K562 (cell line): ENCODE data around the gene PRKCB. TPM values are rescaled to one million over a fixed set of nuclear protein-coding genes. Genes with fewer than 3 reads are reported as not detected.
A peak's percentile ranks its signal among the peaks of the same experiment; 100 is the strongest.

Experiments used
- CEBPG ChIP-seq, 3 experiments: fragments of 200-800 bp in 1 of 3; sonication (Bioruptor generic) in 1 of 3; sonication (generic) in 1 of 3; formaldehyde crosslinking in 1 of 3; IDR thresholded peaks in 2 of 3; conservative IDR thresholded peaks in 1 of 3; 2 replicates each; pipeline versions ENCODE4 v1.6.1 to v1.8.0; 2016 to 2022; ENCODE audit warnings: missing compliant biosample characterization in 2 of 3, missing genetic modification characterization in 2 of 3, mild to moderate bottlenecking in 1 of 3, missing genetic modification reagents in 1 of 3
- CHD1 ChIP-seq: fragments of 200-600 bp; sonication (generic); IDR thresholded peaks from one replicate; pipeline ENCODE4 v1.6.1; 2012; ENCODE audit warnings: mild to moderate bottlenecking, moderate library complexity, low read length, inconsistent platforms
- COPS2 ChIP-seq: fragments of 450-650 bp; conservative IDR thresholded peaks from 2 replicates; pipeline ENCODE4 v1.6.1; 2016; ENCODE audit warnings: mild to moderate bottlenecking, moderate library complexity
- KDM4B ChIP-seq, 2 experiments: fragments of 450-650 bp in 1 of 2; sonication (generic) in 1 of 2; IDR thresholded peaks; 2 replicates each; pipeline ENCODE4 v1.6.1; 2016 to 2017; ENCODE audit warnings: borderline replicate concordance in 2 of 2, antibody characterized with exemption in 1 of 2, low read depth in 1 of 2, mild to moderate bottlenecking in 1 of 2
- LARP7 ChIP-seq: fragments of 450-650 bp; IDR thresholded peaks from 2 replicates; pipeline ENCODE4 v1.6.1; 2016
- MIER1 ChIP-seq: fragments of 450-650 bp; IDR thresholded peaks from 2 replicates; pipeline ENCODE4 v1.6.1; 2016; ENCODE audit warnings: antibody characterized with exemption, mild to moderate bottlenecking, low read depth
- NELFE ChIP-seq: IDR thresholded peaks from 2 replicates; pipeline ENCODE4 v1.6.1; 2011; ENCODE audit warnings: mild to moderate bottlenecking; ENCODE audit not compliant: insufficient read depth, insufficient read length
- PYGO2 ChIP-seq: fragments of 450-650 bp; IDR thresholded peaks from 2 replicates; pipeline ENCODE4 v1.6.1; 2016; ENCODE audit warnings: mild to moderate bottlenecking, missing genetic modification characterization, moderate library complexity, missing compliant biosample characterization
- SRSF7 ChIP-seq: fragments of 200-400 bp; formaldehyde crosslinking; optimal IDR thresholded peaks from 2 replicates; pipeline ENCODE3; 2017; ENCODE audit warnings: mild to moderate bottlenecking, low read depth, low read length
- XRCC3 ChIP-seq: fragments of 450-650 bp; IDR thresholded peaks from 2 replicates; pipeline ENCODE4 v1.6.1; 2017; ENCODE audit warnings: mild to moderate bottlenecking, moderate library complexity
- ZBTB8A ChIP-seq: fragments of 450-650 bp; IDR thresholded peaks from 2 replicates; pipeline ENCODE4 v1.6.1; 2018; ENCODE audit warnings: mild to moderate bottlenecking, moderate library complexity; ENCODE audit not compliant: partially characterized antibody
- ZNF586 ChIP-seq: fragments of 450-650 bp; formaldehyde crosslinking; conservative IDR thresholded peaks from 2 replicates; pipeline ENCODE4 v1.4.0; 2020; ENCODE audit warnings: mild to moderate bottlenecking, moderate library complexity
- polyA plus RNA-seq, 8 experiments: library from polyadenylated mRNA; depleted of rRNA in 4 of 8; stranded (reverse) in 5 of 8; unstranded in 3 of 8; fragments of >200 nt; fragmentation: Nextera tagmentation in 2 of 8; fragmentation: Illumina TruSeq in 1 of 8; extraction: Ambion mirVana in 2 of 8; extraction: Trizol in 1 of 8; gene quantifications; 2 replicates each; pipeline versions ENCODE4 v1.2.1 to v1.2.3, GENCODE V29; 2011 to 2014; ENCODE audit warnings: inconsistent platforms in 1 of 8, missing spikeins in 1 of 8
- total RNA-seq, 7 experiments: library from RNA; depleted of rRNA in 6 of 7; stranded (reverse); fragments of >200 nt in 6 of 7; fragmentation: Illumina TruSeq in 2 of 7; extraction: Trizol in 2 of 7; gene quantifications; 2 replicates each; pipeline versions ENCODE4 v1.2.1 to v1.2.3, GENCODE V29; 2011 to 2021; ENCODE audit warnings: low replicate concordance in 1 of 7
- TF ChIP-seq, protein P1 (sequence below): IDR thresholded peaks from 2 replicates; pipeline ENCODE4 v1.6.1; 2011; ENCODE audit not compliant: insufficient read length; ENCODE audit errors: extremely low read depth
- TF ChIP-seq, protein P2 (sequence below): sonication (generic); formaldehyde crosslinking; IDR thresholded peaks from 2 replicates; pipeline ENCODE4 v1.5.0; 2020; ENCODE audit warnings: missing genetic modification reagents
- TF ChIP-seq, protein P3 (sequence below): fragments of 450-650 bp; formaldehyde crosslinking; IDR thresholded peaks from 2 replicates; pipeline ENCODE4 v1.4.0; 2020; ENCODE audit warnings: mild to moderate bottlenecking, moderate library complexity
- TF ChIP-seq, protein P4 (sequence below): sonication (generic); formaldehyde crosslinking; IDR thresholded peaks from 2 replicates; pipeline ENCODE4 v1.8.1; 2023; ENCODE audit warnings: mild to moderate bottlenecking, missing genetic modification reagents
- TF ChIP-seq, protein P5 (sequence below): fragments of 250-450 bp; sonication (Bioruptor Pico); IDR thresholded peaks from 2 replicates; pipeline ENCODE4 v1.5.0; 2021; ENCODE audit warnings: mild to moderate bottlenecking, moderate library complexity

Gene PRKCB
- total and polyA plus RNA-seq, 9 of the 15 experiments (the other 6 are each of a cell fraction or from before 2014, with no cell fraction given), result 49.9 to 276 (median 148) TPM

DNA sequence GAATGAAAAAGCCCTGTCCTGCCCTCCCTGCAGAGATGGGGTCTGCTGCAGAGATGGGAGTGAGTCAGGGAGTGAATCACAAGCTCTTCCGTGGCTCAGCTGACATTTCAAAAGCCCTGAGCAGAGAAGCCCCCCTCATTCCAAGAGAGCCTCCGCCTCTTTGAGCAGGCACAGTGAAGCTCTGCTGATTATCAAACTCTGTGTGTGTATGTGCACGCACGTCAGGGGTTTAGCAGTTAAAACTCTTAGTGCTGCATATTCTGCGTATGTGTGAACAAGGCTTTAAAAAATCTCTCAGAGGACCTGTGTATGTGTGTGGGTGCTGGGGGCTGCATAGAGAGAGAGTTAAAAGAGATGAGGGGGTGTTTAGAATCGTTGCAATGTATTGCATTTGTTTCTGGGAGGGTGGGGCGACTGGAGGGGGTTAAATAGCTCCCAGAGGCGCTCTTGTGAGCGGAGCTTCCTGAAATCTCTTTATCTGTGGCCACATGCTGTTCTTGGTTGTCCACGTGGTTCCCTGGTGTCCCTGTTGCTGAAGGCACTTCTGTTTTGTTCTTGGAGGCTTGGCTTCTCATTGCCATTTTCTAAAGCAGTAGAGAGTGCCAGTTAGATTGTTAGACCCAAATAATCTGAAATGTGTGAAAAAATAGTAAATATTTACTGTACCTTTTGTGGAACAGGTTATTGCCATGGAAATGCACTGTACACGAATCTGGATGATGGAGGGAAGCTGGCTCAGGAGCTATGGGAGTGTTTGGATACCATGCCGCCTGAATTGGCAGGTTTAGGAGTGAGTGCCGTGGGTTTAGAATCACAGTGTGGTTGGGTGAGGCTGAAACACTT lies 116.6 kb downstream of the PRKCB start (continued):
- TF ChIP-seq, protein P1, sequence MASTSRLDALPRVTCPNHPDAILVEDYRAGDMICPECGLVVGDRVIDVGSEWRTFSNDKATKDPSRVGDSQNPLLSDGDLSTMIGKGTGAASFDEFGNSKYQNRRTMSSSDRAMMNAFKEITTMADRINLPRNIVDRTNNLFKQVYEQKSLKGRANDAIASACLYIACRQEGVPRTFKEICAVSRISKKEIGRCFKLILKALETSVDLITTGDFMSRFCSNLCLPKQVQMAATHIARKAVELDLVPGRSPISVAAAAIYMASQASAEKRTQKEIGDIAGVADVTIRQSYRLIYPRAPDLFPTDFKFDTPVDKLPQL, result no peak
- TF ChIP-seq, protein P2, sequence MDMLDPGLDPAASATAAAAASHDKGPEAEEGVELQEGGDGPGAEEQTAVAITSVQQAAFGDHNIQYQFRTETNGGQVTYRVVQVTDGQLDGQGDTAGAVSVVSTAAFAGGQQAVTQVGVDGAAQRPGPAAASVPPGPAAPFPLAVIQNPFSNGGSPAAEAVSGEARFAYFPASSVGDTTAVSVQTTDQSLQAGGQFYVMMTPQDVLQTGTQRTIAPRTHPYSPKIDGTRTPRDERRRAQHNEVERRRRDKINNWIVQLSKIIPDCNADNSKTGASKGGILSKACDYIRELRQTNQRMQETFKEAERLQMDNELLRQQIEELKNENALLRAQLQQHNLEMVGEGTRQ (CRISPR knock-in tag), result peak; percentile 84
- TF ChIP-seq KDM4B (IDR thresholded peaks at IDR 0.05; ENCODE audit: borderline replicate concordance in 2 of 2, low read depth in 1 of 2) (no peak), NELFE (no peak), ZNF586 (peak; percentile 85), ZBTB8A (no peak), CHD1 (no peak), XRCC3 (no peak), LARP7 (no peak; the same call in 1 of the 2 replicates), MIER1 (no peak), PYGO2 (tag) (0 out of 2 replicates have a peak, but pooled peaks have one; percentile 3), SRSF7 (no peak), COPS2 (no peak), CEBPG (CRISPR knock-in tag; IDR thresholded peaks at IDR 0.05) (peak; percentile 99), CEBPG (tag; conservative IDR thresholded peaks at IDR 0.05 in 1 of 2, IDR thresholded peaks at IDR 0.05 in 1 of 2) (peak; percentile 86 to 97)
- TF ChIP-seq, protein P3, sequence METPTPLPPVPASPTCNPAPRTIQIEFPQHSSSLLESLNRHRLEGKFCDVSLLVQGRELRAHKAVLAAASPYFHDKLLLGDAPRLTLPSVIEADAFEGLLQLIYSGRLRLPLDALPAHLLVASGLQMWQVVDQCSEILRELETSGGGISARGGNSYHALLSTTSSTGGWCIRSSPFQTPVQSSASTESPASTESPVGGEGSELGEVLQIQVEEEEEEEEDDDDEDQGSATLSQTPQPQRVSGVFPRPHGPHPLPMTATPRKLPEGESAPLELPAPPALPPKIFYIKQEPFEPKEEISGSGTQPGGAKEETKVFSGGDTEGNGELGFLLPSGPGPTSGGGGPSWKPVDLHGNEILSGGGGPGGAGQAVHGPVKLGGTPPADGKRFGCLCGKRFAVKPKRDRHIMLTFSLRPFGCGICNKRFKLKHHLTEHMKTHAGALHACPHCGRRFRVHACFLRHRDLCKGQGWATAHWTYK, result peak; percentile 69; the same call in 1 of the 2 replicates
- TF ChIP-seq, protein P4, sequence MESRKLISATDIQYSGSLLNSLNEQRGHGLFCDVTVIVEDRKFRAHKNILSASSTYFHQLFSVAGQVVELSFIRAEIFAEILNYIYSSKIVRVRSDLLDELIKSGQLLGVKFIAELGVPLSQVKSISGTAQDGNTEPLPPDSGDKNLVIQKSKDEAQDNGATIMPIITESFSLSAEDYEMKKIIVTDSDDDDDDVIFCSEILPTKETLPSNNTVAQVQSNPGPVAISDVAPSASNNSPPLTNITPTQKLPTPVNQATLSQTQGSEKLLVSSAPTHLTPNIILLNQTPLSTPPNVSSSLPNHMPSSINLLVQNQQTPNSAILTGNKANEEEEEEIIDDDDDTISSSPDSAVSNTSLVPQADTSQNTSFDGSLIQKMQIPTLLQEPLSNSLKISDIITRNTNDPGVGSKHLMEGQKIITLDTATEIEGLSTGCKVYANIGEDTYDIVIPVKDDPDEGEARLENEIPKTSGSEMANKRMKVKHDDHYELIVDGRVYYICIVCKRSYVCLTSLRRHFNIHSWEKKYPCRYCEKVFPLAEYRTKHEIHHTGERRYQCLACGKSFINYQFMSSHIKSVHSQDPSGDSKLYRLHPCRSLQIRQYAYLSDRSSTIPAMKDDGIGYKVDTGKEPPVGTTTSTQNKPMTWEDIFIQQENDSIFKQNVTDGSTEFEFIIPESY, result peak; percentile 37; the same call in 1 of the 2 replicates
- TF ChIP-seq, protein P5, sequence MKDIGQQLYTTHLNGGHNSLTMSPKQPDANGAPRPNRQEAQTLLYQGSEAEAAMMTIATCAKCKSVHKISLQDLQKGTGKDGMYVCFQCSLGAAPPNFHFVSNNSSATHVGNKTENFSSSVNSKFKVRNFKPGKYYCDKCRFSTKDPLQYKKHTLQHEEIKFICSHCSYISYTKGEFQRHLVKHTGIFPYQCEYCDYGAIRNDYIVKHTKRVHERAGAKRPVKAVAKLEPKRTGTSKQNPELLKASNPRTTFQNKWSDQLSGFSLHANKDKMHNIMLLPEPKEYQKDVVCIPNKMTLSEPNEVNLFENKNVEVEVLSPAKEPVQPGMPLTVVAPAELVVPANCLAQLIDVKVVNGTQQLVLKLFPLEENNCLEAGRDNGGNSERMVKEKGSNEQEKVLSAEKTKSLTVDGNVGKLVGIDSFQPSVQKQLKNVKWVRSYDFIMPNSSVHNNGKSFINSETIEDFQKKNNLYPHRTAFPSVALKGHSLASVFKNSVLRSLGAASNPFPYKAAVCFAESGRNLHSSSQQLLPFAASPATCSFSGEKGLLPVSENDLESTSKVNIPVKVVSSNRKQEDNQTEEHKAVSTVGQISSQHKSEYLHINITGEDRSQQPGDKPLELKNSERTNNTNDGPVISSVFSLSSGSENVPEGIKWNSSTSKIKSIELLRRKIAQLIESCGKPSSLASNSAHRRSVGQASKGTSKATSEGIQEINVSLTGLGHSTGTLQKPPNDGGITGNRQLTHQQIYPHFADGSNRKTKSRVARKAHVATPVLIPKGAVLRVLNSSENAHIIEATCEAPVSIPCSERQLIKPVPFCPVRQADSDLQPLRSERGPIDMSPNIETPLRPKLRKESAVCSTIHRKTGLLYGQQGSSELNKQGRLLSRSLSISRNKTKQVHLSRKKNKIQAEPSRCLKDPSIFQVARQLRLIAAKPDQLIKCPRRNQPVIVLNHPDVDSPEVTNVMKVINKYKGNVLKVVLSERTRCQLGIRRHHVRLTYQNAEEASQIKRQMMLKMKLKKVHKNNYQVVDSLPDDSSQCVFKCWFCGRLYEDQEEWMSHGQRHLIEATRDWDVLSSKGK (CRISPR knock-in tag), result no peak
